HepG2 (cell line): ENCODE data around the gene CHEK2. TPM values are rescaled to one million over a fixed set of nuclear protein-coding genes. Genes with fewer than 3 reads are reported as not detected.
A peak's percentile ranks its signal among the peaks of the same experiment; 100 is the strongest.

ENCODE experiments used
- MAFF ChIP-seq: IDR thresholded peaks from 2 replicates; pipeline ENCODE4 v1.6.1; 2011; ENCODE audit warnings: low read depth, low read length, improper control_type of control experiment
- ZNF331 ChIP-seq: sonication (generic); formaldehyde crosslinking; IDR thresholded peaks from 2 replicates; pipeline ENCODE4 v1.4.0; 2020; ENCODE audit warnings: missing genetic modification reagents
- ZNF569 ChIP-seq: sonication (generic); formaldehyde crosslinking; IDR thresholded peaks from 2 replicates; pipeline ENCODE4 v1.5.0; 2020; ENCODE audit warnings: mild to moderate bottlenecking, missing genetic modification reagents, moderate library complexity, borderline replicate concordance
- ZNF615 ChIP-seq: sonication (generic); formaldehyde crosslinking; IDR thresholded peaks from 2 replicates; pipeline ENCODE4 v1.5.0; 2020; ENCODE audit warnings: mild to moderate bottlenecking, missing genetic modification reagents, borderline replicate concordance
- ZNF883 ChIP-seq: sonication (generic); formaldehyde crosslinking; IDR thresholded peaks from 2 replicates; pipeline ENCODE4 v1.5.1; 2020; ENCODE audit warnings: mild to moderate bottlenecking, missing genetic modification reagents; ENCODE audit errors: not compliant biosample characterization
- ZSCAN25 ChIP-seq: sonication (generic); formaldehyde crosslinking; IDR thresholded peaks from 2 replicates; pipeline ENCODE4 v1.8.0; 2022; ENCODE audit warnings: mild to moderate bottlenecking, missing genetic modification reagents
- polyA plus RNA-seq, 8 experiments: library from polyadenylated mRNA; depleted of rRNA in 3 of 8; stranded (reverse) in 7 of 8; unstranded in 1 of 8; fragments of >200 nt; fragmentation: Illumina TruSeq in 4 of 8; extraction: Trizol in 4 of 8; gene quantifications; 2 replicates each; pipeline versions ENCODE4 v1.2.1 to v1.2.3, GENCODE V29; 2011 to 2016; ENCODE audit warnings: low read depth in 4 of 8, missing spikeins in 1 of 8, mixed read lengths in 1 of 8; ENCODE audit not compliant: insufficient read depth in 1 of 8
- total RNA-seq, 5 experiments: library from RNA; depleted of rRNA; stranded (reverse); fragments of >200 nt; fragmentation: Illumina TruSeq; extraction: Trizol; gene quantifications; 2 replicates each; pipeline ENCODE4 v1.2.3, GENCODE V29; 2016; ENCODE audit warnings: low read depth in 1 of 5
- TF ChIP-seq, protein P1 (sequence below): sonication (generic); formaldehyde crosslinking; conservative IDR thresholded peaks from 2 replicates; pipeline ENCODE4 v1.8.0; 2022; ENCODE audit warnings: missing genetic modification reagents
- TF ChIP-seq, protein P2 (sequence below): sonication (generic); formaldehyde crosslinking; IDR thresholded peaks from 2 replicates; pipeline ENCODE4 v1.4.0; 2020; ENCODE audit warnings: missing genetic modification reagents
- TF ChIP-seq, protein P3 (sequence below): fragments of 450-650 bp; IDR thresholded peaks from 2 replicates; pipeline ENCODE4 v1.6.1; 2017; ENCODE audit warnings: mild to moderate bottlenecking
- TF ChIP-seq, protein P4 (sequence below): sonication (generic); formaldehyde crosslinking; IDR thresholded peaks from 2 replicates; pipeline ENCODE4 v1.4.0; 2020; ENCODE audit warnings: mild to moderate bottlenecking, missing genetic modification reagents
- TF ChIP-seq, protein P5 (sequence below): sonication (generic); formaldehyde crosslinking; IDR thresholded peaks from 2 replicates; pipeline ENCODE4 v1.4.0; 2020; ENCODE audit warnings: mild to moderate bottlenecking, missing genetic modification reagents, borderline replicate concordance

CHEK2 gene
- total and polyA plus RNA-seq, 2 of the 13 experiments (the other 11 are each of a cell fraction or from before 2014, with no cell fraction given), result 27.0 to 40.5 TPM

DNA sequence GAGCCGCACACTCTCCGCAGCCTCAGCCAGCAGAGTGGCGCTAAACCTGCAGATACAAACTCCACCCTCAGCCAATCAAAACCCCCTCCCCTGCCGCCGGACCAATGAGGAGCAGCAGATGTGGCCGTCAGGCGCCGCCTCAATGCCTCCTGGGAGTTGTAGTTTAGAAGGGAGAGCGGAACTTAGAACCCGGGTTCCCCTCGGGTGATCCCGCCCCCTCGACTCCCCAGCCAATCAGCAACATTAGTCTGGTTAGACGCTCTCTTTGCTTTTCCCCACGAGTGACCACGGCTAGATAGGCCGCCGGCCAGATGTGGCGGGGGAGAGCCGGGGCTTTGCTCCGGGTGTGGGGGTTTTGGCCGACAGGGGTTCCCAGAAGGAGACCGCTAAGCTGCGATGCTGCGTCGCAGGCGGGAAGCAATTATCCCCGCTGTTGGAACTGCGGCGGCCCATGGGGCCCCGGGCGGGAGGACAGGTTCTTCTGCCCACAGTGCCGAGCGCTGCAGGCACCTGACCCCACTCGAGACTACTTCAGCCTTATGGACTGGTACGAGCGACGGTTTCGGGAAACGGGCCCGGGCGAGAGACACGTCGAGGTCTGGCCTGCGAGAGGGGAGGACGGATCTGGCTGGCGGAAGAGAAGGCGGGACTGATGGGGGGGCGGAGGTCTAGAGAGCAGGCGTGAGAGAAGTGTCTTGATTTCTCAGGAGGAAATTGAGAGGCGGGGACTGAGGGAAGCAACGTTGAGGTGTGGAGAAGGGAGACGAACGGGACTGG, at the start of gene CHEK2, which contains the start of gene HSCB (continued):
- TF ChIP-seq, protein P1, sequence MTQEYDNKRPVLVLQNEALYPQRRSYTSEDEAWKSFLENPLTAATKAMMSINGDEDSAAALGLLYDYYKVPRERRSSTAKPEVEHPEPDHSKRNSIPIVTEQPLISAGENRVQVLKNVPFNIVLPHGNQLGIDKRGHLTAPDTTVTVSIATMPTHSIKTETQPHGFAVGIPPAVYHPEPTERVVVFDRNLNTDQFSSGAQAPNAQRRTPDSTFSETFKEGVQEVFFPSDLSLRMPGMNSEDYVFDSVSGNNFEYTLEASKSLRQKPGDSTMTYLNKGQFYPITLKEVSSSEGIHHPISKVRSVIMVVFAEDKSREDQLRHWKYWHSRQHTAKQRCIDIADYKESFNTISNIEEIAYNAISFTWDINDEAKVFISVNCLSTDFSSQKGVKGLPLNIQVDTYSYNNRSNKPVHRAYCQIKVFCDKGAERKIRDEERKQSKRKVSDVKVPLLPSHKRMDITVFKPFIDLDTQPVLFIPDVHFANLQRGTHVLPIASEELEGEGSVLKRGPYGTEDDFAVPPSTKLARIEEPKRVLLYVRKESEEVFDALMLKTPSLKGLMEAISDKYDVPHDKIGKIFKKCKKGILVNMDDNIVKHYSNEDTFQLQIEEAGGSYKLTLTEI (CRISPR knock-in tag), result no peak
- TF ChIP-seq, protein P2, sequence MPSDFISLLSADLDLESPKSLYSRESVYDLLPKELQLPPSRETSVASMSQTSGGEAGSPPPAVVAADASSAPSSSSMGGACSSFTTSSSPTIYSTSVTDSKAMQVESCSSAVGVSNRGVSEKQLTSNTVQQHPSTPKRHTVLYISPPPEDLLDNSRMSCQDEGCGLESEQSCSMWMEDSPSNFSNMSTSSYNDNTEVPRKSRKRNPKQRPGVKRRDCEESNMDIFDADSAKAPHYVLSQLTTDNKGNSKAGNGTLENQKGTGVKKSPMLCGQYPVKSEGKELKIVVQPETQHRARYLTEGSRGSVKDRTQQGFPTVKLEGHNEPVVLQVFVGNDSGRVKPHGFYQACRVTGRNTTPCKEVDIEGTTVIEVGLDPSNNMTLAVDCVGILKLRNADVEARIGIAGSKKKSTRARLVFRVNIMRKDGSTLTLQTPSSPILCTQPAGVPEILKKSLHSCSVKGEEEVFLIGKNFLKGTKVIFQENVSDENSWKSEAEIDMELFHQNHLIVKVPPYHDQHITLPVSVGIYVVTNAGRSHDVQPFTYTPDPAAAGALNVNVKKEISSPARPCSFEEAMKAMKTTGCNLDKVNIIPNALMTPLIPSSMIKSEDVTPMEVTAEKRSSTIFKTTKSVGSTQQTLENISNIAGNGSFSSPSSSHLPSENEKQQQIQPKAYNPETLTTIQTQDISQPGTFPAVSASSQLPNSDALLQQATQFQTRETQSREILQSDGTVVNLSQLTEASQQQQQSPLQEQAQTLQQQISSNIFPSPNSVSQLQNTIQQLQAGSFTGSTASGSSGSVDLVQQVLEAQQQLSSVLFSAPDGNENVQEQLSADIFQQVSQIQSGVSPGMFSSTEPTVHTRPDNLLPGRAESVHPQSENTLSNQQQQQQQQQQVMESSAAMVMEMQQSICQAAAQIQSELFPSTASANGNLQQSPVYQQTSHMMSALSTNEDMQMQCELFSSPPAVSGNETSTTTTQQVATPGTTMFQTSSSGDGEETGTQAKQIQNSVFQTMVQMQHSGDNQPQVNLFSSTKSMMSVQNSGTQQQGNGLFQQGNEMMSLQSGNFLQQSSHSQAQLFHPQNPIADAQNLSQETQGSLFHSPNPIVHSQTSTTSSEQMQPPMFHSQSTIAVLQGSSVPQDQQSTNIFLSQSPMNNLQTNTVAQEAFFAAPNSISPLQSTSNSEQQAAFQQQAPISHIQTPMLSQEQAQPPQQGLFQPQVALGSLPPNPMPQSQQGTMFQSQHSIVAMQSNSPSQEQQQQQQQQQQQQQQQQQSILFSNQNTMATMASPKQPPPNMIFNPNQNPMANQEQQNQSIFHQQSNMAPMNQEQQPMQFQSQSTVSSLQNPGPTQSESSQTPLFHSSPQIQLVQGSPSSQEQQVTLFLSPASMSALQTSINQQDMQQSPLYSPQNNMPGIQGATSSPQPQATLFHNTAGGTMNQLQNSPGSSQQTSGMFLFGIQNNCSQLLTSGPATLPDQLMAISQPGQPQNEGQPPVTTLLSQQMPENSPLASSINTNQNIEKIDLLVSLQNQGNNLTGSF (CRISPR knock-in tag), result no peak
- TF ChIP-seq ZNF615 (CRISPR knock-in tag) (no peak), ZNF883 (CRISPR knock-in tag) (peak; percentile 87), ZNF331 (peak; percentile 3; the same call in 1 of the 2 replicates), ZNF569 (CRISPR knock-in tag) (no peak), ZSCAN25 (CRISPR knock-in tag) (no peak), MAFF (no peak)
- TF ChIP-seq, protein P3, sequence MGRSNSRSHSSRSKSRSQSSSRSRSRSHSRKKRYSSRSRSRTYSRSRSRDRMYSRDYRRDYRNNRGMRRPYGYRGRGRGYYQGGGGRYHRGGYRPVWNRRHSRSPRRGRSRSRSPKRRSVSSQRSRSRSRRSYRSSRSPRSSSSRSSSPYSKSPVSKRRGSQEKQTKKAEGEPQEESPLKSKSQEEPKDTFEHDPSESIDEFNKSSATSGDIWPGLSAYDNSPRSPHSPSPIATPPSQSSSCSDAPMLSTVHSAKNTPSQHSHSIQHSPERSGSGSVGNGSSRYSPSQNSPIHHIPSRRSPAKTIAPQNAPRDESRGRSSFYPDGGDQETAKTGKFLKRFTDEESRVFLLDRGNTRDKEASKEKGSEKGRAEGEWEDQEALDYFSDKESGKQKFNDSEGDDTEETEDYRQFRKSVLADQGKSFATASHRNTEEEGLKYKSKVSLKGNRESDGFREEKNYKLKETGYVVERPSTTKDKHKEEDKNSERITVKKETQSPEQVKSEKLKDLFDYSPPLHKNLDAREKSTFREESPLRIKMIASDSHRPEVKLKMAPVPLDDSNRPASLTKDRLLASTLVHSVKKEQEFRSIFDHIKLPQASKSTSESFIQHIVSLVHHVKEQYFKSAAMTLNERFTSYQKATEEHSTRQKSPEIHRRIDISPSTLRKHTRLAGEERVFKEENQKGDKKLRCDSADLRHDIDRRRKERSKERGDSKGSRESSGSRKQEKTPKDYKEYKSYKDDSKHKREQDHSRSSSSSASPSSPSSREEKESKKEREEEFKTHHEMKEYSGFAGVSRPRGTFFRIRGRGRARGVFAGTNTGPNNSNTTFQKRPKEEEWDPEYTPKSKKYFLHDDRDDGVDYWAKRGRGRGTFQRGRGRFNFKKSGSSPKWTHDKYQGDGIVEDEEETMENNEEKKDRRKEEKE, result no peak
- TF ChIP-seq, protein P4, sequence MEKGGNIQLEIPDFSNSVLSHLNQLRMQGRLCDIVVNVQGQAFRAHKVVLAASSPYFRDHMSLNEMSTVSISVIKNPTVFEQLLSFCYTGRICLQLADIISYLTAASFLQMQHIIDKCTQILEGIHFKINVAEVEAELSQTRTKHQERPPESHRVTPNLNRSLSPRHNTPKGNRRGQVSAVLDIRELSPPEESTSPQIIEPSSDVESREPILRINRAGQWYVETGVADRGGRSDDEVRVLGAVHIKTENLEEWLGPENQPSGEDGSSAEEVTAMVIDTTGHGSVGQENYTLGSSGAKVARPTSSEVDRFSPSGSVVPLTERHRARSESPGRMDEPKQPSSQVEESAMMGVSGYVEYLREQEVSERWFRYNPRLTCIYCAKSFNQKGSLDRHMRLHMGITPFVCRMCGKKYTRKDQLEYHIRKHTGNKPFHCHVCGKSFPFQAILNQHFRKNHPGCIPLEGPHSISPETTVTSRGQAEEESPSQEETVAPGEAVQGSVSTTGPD (CRISPR knock-in tag), result peak; percentile 57; the same call in 1 of the 2 replicates
- TF ChIP-seq, protein P5, sequence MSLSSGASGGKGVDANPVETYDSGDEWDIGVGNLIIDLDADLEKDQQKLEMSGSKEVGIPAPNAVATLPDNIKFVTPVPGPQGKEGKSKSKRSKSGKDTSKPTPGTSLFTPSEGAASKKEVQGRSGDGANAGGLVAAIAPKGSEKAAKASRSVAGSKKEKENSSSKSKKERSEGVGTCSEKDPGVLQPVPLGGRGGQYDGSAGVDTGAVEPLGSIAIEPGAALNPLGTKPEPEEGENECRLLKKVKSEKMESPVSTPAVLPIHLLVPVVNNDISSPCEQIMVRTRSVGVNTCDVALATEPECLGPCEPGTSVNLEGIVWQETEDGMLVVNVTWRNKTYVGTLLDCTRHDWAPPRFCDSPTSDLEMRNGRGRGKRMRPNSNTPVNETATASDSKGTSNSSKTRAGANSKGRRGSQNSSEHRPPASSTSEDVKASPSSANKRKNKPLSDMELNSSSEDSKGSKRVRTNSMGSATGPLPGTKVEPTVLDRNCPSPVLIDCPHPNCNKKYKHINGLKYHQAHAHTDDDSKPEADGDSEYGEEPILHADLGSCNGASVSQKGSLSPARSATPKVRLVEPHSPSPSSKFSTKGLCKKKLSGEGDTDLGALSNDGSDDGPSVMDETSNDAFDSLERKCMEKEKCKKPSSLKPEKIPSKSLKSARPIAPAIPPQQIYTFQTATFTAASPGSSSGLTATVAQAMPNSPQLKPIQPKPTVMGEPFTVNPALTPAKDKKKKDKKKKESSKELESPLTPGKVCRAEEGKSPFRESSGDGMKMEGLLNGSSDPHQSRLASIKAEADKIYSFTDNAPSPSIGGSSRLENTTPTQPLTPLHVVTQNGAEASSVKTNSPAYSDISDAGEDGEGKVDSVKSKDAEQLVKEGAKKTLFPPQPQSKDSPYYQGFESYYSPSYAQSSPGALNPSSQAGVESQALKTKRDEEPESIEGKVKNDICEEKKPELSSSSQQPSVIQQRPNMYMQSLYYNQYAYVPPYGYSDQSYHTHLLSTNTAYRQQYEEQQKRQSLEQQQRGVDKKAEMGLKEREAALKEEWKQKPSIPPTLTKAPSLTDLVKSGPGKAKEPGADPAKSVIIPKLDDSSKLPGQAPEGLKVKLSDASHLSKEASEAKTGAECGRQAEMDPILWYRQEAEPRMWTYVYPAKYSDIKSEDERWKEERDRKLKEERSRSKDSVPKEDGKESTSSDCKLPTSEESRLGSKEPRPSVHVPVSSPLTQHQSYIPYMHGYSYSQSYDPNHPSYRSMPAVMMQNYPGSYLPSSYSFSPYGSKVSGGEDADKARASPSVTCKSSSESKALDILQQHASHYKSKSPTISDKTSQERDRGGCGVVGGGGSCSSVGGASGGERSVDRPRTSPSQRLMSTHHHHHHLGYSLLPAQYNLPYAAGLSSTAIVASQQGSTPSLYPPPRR (CRISPR knock-in tag), result no peak; the same call in 1 of the 2 replicates
